BE2C (cell line): Measurements from ENCODE around the gene ZNF611.

Experiments
- DNase-seq: peaks from one replicate; pipeline ENCODE4 v3.0.0-alpha.2; 2020
- H3K27me3 ChIP-seq: fragments of 250-450 bp; sonication (Bioruptor Pico); 2 replicates; pipeline ENCODE4 v1.5.1; 2020; ENCODE audit warnings: mild to moderate bottlenecking
- H3K36me3 ChIP-seq: fragments of 250-450 bp; sonication (Bioruptor Pico); 2 replicates; pipeline ENCODE4 v1.5.1; 2020; ENCODE audit warnings: mild to moderate bottlenecking
- H3K4me1 ChIP-seq: fragments of 250-450 bp; sonication (Bioruptor Pico); 2 replicates; pipeline ENCODE4 v1.5.1; 2020
- H3K4me3 ChIP-seq: 2 replicates; pipeline ENCODE4 v1.5.1; 2011; ENCODE audit warnings: low read depth, low read length
- H3K9me3 ChIP-seq: fragments of 250-450 bp; sonication (Bioruptor Pico); 2 replicates; pipeline ENCODE4 v1.5.1; 2020
- CTCF ChIP-seq: IDR thresholded peaks from 2 replicates; pipeline ENCODE4 v1.5.1; 2012; ENCODE audit warnings: mild to moderate bottlenecking, low read depth, low read length

ZNF611 gene

GRCh38 chr19:52665529-52665928, 69.3 kb downstream of the ZNF611 start:
- DNase-seq, result no peak
- Histone ChIP-seq H3K4me1 (no peaks in the 10 kb centered on the region), H3K4me3 (no peak overlapping the region), H3K27me3 (no peaks in the 10 kb centered on the region), H3K36me3 (no peaks in the 10 kb centered on the region), H3K9me3 (no peaks in the 10 kb centered on the region)
- TF ChIP-seq CTCF, result no peak

- no peak for DNase-seq
- H3K4me1 ChIP-seq, result no peaks in the 10 kb centered on the region
- no peaks in the 10 kb centered on the region for H3K36me3 ChIP-seq
- H3K4me3 ChIP-seq, result no peak overlapping the region
- H3K27me3 ChIP-seq, result no peaks in the 10 kb centered on the region
- H3K9me3 ChIP-seq, result no peaks in the 10 kb centered on the region
- TF ChIP-seq CTCF, result no peak
These were observed 69.8 kb downstream of the ZNF611 start for GRCh38 chr19:52665027-52665426.

GRCh38 chr19:52664461-52664860, 70.4 kb downstream of the ZNF611 start:
- Histone ChIP-seq H3K27me3 (no peaks in the 10 kb centered on the region), H3K9me3 (no peaks in the 10 kb centered on the region), H3K36me3 (no peaks in the 10 kb centered on the region), H3K4me1 (no peaks in the 10 kb centered on the region), H3K4me3 (no peak overlapping the region)
- no peak for DNase-seq
- TF ChIP-seq CTCF, result no peak

GRCh38 chr19:52662631-52663030, 72.2 kb downstream of the ZNF611 start:
- no peak for TF ChIP-seq CTCF
- Histone ChIP-seq H3K4me1 (no peaks in the 10 kb centered on the region), H3K4me3 (no peak overlapping the region), H3K9me3 (no peaks in the 10 kb centered on the region), H3K27me3 (no peaks in the 10 kb centered on the region), H3K36me3 (no peaks in the 10 kb centered on the region; the same call in 1 of the 2 replicates)
- no peak for DNase-seq

GRCh38 chr19:52660981-52661380, 73.9 kb downstream of the ZNF611 start:
- Histone ChIP-seq H3K27me3 (no peaks in the 10 kb centered on the region), H3K9me3 (no peaks in the 10 kb centered on the region), H3K4me3 (no peak overlapping the region), H3K36me3 (no peaks in the 10 kb centered on the region; the same call in none of the 2 replicates), H3K4me1 (no peaks in the 10 kb centered on the region)
- no peak for DNase-seq
- TF ChIP-seq CTCF, result no peak

GRCh38 chr19:52659013-52659412, 75.8 kb downstream of the ZNF611 start:
- Histone ChIP-seq H3K9me3 (no peaks in the 10 kb centered on the region), H3K36me3 (no peaks in the 10 kb centered on the region; the same call in none of the 2 replicates)
- no peak for DNase-seq

More at GRCh38 chr19:52659013-52659412, 75.8 kb downstream of the ZNF611 start:
- H3K27me3 ChIP-seq, result no peaks in the 10 kb centered on the region
- TF ChIP-seq CTCF, result no peak
- H3K4me1 ChIP-seq, result no peaks in the 10 kb centered on the region
- no peak overlapping the region for H3K4me3 ChIP-seq
